GM21529 (cell line): ENCODE results near the gene C11orf97.
"Not testable (repeated sequence)": the region's sequence is repeated elsewhere in the genome, so short reads cannot be mapped to it uniquely, and the experiment has no call there.

Source experiments
- ATAC-seq: cut with Tn5 transposase; IDR thresholded peaks from one replicate; pipeline ENCODE4 v1.9.1; 2021; ENCODE audit not compliant: unreplicated experiment

C11orf97 gene

GRCh38 chr11:94511932-94512781 lies at the start of gene C11orf97:
C11orf97 (plus strand) TSS chr11:94512461; CDS start chr11:94512529, 68 bp downstream.
- peak; percentile 84 for ATAC-seq

- peak; percentile 86 for ATAC-seq
Measured at GRCh38 chr11:94469416-94469815, 42.8 kb upstream of the C11orf97 start.

GRCh38 chr11:94472916-94473799 lies 39.1 kb upstream of the C11orf97 start:
- peak; percentile 85 for ATAC-seq

GRCh38 chr11:94477624-94478023 lies 34.6 kb upstream of the C11orf97 start:
- no peak for ATAC-seq

GRCh38 chr11:94481342-94481741 lies 30.9 kb upstream of the C11orf97 start:
- no peak for ATAC-seq

- no peak for ATAC-seq
Measured at GRCh38 chr11:94486068-94486467, 26.2 kb upstream of the C11orf97 start.

DNA sequence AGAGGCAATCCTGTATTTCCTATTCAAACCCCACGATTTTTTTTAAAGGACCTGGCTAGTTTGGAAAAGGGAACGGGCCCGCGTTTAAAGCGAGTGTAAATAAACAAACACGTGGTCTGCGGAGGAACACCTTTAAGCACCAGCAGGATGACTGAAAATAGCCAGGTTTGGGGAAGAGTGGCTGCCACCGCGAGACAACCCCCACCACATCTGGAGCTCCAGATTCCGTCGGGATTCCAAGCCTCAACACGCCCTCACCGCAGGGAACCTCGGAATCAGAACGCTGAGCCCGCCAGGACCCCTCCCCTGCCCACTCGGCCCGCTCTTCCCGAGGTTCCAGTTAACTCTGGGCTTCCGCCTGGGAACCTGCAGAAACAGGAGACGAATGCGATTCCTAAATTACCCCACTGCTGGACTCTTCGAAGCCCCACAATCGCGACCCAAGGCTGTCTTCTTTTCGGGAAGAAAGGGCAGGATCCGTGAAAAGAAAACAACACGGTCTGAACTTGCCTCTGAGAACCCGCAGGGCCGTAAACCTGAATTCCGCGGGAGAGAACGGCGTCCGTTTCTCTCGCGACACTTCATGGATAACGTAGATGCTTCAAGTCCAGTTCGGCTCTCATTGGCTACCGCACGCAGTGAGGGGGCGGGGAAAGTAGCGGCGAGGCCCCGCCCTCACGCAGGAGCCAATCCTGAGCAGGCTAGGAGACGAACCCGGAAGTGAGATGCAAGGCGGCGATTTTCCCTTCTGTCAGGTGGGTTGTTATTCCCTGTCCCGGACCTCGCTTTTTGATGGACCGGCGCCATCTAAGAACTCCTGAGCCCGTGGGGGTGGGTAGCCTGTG lies 18.8 kb upstream of the C11orf97 start, which contains the start of the genes ANKRD49 and MRE11:
ANKRD49 (plus strand) TSS at position 704 of the 845 bp plus-strand sequence. CDS start 2,710 bp downstream, outside the sequence.
MRE11 (minus strand) TSS at position 564 of the 845 bp plus-strand sequence. CDS start 1,043 bp downstream, outside the sequence.
- ATAC-seq = peak; percentile 99

DNA sequence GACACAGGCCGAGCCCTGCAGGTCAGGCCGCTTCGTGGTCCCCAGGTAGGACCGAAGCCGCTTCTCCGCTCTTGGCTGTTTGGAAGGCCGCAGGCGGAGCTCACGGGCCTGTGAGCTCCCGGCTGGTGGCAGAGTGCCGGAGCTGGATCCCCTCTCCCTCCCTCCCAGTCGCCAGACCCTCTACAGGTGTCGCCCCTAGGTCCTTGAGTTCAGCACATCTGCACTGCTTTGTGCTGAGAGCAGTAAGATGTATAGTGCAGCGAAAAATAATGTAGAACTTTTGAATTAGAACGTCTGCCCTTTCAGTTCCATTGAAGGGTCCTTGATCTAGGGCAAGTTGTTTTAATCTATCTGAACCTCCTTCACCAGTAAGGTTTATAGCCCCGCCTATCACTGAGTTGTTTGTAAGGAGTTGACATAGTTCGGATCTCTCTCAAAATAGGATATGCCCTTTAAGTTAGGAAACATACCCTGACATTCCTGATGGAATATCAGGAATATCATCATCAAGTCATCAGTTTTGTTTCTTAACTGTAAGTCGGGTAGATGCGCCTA lies 18.1 kb upstream of the C11orf97 start:
- peak; percentile 58 for ATAC-seq

- no peak for ATAC-seq
Measured at GRCh38 chr11:94500181-94500580, 12.1 kb upstream of the C11orf97 start.

GRCh38 chr11:94501522-94501921 lies 10.7 kb upstream of the C11orf97 start:
- ATAC-seq = no peak

DNA sequence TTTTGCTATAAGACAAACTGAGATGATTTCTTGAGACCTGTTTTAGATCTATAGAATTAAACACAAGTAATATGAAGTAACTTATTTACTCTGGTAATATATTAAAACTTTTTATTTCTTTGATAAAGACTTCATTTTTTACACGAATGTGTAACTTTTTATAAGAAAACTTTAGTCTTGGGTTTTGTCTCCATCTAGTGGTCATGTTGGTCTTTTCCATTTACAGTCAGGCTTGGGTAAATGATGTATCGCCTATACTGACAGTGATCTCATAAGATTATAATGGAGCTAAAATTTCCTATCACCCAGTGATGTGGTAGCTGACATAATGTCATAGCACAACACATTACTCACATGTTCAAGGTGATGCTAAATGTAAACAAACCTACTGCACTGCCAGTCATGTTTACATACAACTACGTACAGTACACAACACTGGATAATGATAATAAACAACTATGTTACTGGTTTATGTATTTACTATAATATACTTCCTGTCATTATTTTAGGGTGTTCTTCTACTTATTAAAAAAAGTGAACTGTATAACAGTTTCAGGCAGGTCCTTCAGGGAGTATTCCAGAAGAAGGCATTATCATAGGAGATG lies 7.5 kb upstream of the C11orf97 start:
- ATAC-seq = no peak

- ATAC-seq = not testable (repeated sequence)
Measured at GRCh38 chr11:94506513-94506912, 5.7 kb upstream of the C11orf97 start.

- no peak for ATAC-seq
Measured at GRCh38 chr11:94507485-94507884, 4.8 kb upstream of the C11orf97 start.

GRCh38 chr11:94513091-94513490 lies 830 bp downstream of the C11orf97 start:
- no peak for ATAC-seq

DNA sequence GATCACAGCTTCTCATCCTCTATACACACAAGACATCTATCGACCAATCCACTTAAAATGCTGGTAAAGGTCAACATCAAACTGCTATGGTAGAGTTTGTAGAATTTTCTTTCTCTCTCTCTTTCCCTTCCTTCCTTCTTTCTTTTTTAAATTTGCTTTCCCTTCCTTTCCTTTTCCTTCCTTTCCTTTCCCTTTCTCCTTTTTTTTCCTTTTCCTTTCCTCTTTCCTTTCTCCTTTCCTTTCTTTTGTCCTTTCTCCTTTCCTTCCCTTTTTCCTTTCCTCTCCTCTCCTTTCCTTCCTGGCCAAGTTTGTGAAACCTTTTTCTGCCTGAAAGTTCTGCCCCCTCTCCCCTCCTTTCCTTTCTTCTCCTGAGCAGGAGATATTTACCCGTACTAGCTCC lies 3.1 kb downstream of the C11orf97 start:
- no peak for ATAC-seq

GRCh38 chr11:94516725-94517124 lies 4.5 kb downstream of the C11orf97 start:
- ATAC-seq = no peak

- ATAC-seq = no peak
Measured at GRCh38 chr11:94518300-94518699, 6.0 kb downstream of the C11orf97 start.

DNA sequence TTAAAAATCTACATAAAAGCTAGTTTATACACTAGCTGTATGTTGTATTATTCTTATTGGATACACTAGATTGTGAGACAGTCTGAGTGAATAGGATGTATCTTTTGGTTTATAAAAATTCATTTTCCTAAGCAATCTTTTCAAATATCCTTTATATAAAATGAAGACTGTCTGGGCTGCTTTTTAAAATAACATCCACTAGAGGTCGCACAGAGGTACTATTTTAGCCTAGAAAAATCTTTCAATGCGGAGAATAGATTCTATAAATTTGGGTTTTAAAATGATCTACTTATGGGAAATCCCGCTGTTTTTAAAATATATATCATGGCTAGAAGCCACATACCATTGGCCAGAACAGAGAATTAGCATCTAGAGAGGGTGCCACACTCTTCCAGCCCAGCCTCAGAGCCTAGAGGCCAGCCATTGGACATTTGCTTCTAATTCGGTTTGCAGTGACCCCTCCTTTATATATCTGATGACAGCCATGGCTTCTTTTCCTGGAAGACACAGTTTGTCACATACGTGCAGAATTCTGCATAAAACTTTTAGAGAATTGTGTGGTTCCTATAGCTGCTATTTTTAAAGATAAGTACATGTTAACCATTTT lies 7.3 kb downstream of the C11orf97 start:
- ATAC-seq = no peak

GRCh38 chr11:94521684-94522083 lies 9.4 kb downstream of the C11orf97 start:
- ATAC-seq = peak; percentile 52
